Keratinocyte (primary cell): ENCODE measurements around the gene WDR7.

Experiments
- CTCF ChIP-seq, 3 experiments: IDR thresholded peaks in 1 of 3; conservative IDR thresholded peaks in 1 of 3; optimal IDR thresholded peaks in 1 of 3; 2 replicates in 2 of 3; 3 replicates in 1 of 3; pipeline versions ENCODE3 to v1.5.1; 2011; ENCODE audit warnings: low read length in 3 of 3, mild to moderate bottlenecking in 3 of 3, moderate library complexity in 2 of 3, control low read depth in 1 of 3, inconsistent platforms in 1 of 3; ENCODE audit not compliant: insufficient read depth in 2 of 3; ENCODE audit errors: extremely low read depth in 1 of 3
- EZH2 ChIP-seq: IDR thresholded peaks from one replicate; pipeline ENCODE4 v1.6.1; 2012; ENCODE audit warnings: inconsistent platforms, mild to moderate bottlenecking, low read length, moderate library complexity

- TF ChIP-seq CTCF (optimal IDR thresholded peaks at IDR 0.05 in 1 of 3, IDR thresholded peaks at IDR 0.05 in 1 of 3, conservative IDR thresholded peaks at IDR 0.05 in 1 of 3; ENCODE audit: extremely low read depth in 1 of 3, insufficient read depth in 2 of 3, low read length in 3 of 3) (no peak), EZH2 (no peak)
These were observed 76.2 kb downstream of the WDR7 start for GRCh38 chr18:56727399-56727798.
